Fibroblast of lung (primary cell): ENCODE results near the gene COL4A1. TPM values are rescaled to one million over a fixed set of nuclear protein-coding genes. Genes with fewer than 3 reads are reported as not detected.

ENCODE experiments used
- DNase-seq, 2 donors: peaks; one replicate each; pipeline versions ENCODE4 v3.0.0 to v3.0.0-alpha.2; 2010; ENCODE audit warnings: low read depth in 2 of 2
- H2AFZ ChIP-seq: 2 replicates; pipeline ENCODE4 v1.5.1; 2012; ENCODE audit warnings: low read length, control low read depth, inconsistent platforms
- H3K27ac ChIP-seq: 2 replicates; pipeline ENCODE4 v1.5.1; 2011; ENCODE audit warnings: low read length, control low read depth; ENCODE audit not compliant: insufficient read depth
- H3K27me3 ChIP-seq: 2 replicates; pipeline ENCODE4 v1.5.1; 2011; ENCODE audit warnings: mild to moderate bottlenecking, low read length; ENCODE audit not compliant: control insufficient read depth, insufficient read depth
- H3K36me3 ChIP-seq: 2 replicates; pipeline ENCODE4 v1.5.1; 2011; ENCODE audit warnings: low read length; ENCODE audit not compliant: control insufficient read depth, insufficient read depth
- H3K4me1 ChIP-seq: 2 replicates; pipeline ENCODE4 v1.5.1; 2011; ENCODE audit warnings: low read length; ENCODE audit not compliant: control insufficient read depth, insufficient read depth; ENCODE audit errors: extremely low read depth
- H3K4me2 ChIP-seq: 2 replicates; pipeline ENCODE4 v1.5.1; 2011; ENCODE audit warnings: low read length, control low read depth; ENCODE audit not compliant: insufficient read depth; ENCODE audit errors: extremely low read depth
- H3K4me3 ChIP-seq, 4 experiments: fragments of 200-600 bp in 1 of 4; sonication (generic) in 1 of 4; replicated peaks in 1 of 4; 2 replicates each; pipeline ENCODE4 v1.5.1; 2011 to 2016; ENCODE audit warnings: low read length in 4 of 4, low read depth in 3 of 4, mild to moderate bottlenecking in 3 of 4, control low read depth in 2 of 4, inconsistent platforms in 1 of 4, mixed read lengths in 1 of 4; ENCODE audit not compliant: insufficient read depth in 1 of 4; ENCODE audit errors: control extremely low read depth in 1 of 4
- H3K79me2 ChIP-seq: 2 replicates; pipeline ENCODE4 v1.5.1; 2012; ENCODE audit warnings: mild to moderate bottlenecking, low read length, inconsistent platforms; ENCODE audit not compliant: control insufficient read depth, insufficient read depth
- H3K9ac ChIP-seq: 2 replicates; pipeline ENCODE4 v1.5.1; 2011; ENCODE audit warnings: mild to moderate bottlenecking, low read length, control low read depth; ENCODE audit not compliant: insufficient read depth
- H3K9me3 ChIP-seq: 2 replicates; pipeline ENCODE4 v1.5.1; 2012; ENCODE audit warnings: low read depth, low read length; ENCODE audit not compliant: control insufficient read depth, insufficient read depth
- H4K20me1 ChIP-seq: 2 replicates; pipeline ENCODE4 v1.5.1; 2011; ENCODE audit warnings: low read length; ENCODE audit not compliant: control insufficient read depth, insufficient read depth; ENCODE audit errors: extremely low read depth
- EZH2 ChIP-seq: IDR thresholded peaks from 2 replicates; pipeline ENCODE4 v1.5.1; 2012; ENCODE audit warnings: low read length, control low read depth, mild to moderate bottlenecking; ENCODE audit errors: missing control alignments
- polyA plus RNA-seq, 2 donors: library from polyadenylated mRNA; depleted of rRNA in 1 of 2; stranded (reverse) in 1 of 2; unstranded in 1 of 2; fragments of >200 nt; gene quantifications; 2 replicates each; pipeline ENCODE4 v1.2.1, GENCODE V29; 2011 to 2012; ENCODE audit warnings: missing spikeins in 1 of 2
- total RNA-seq: library from RNA; depleted of rRNA; stranded (reverse); fragments of >200 nt; gene quantifications from 2 replicates; pipeline ENCODE4 v1.2.1, GENCODE V29; 2014
- TF ChIP-seq, protein P1 (sequence below), 2 donors: IDR thresholded peaks in 1 of 2; conservative IDR thresholded peaks in 1 of 2; 1 replicate in 1 of 2; 2 replicates in 1 of 2; pipeline ENCODE4 v1.5.1; 2011 to 2012; ENCODE audit warnings: low read length in 2 of 2, control low read depth in 1 of 2, inconsistent platforms in 1 of 2, low read depth in 1 of 2, mild to moderate bottlenecking in 1 of 2

Gene COL4A1
- total and polyA plus RNA-seq, 2 donors (not counting 1 experiment from before 2014, with no cell fraction given) = 34.0 to 607 TPM

GRCh38 chr13:110197471-110197870, 109.5 kb downstream of the COL4A1 start:
- Histone ChIP-seq H2AFZ (no peak overlapping the region), H3K4me3 (no peak overlapping the region), H3K79me2 (no peaks in the 10 kb centered on the region), H3K4me2 (no peak overlapping the region), H3K4me1 (no peaks in the 10 kb centered on the region), H3K36me3 (peaks cover 9% of the 10 kb centered on the region), H3K9me3 (no peaks in the 10 kb centered on the region), H3K9ac (no peak overlapping the region), H3K27me3 (no peaks in the 10 kb centered on the region), H4K20me1 (no peaks in the 10 kb centered on the region), H3K27ac (peak overlapping the region; percentile 0)
- no peak for TF ChIP-seq EZH2
- TF ChIP-seq, protein P1, sequence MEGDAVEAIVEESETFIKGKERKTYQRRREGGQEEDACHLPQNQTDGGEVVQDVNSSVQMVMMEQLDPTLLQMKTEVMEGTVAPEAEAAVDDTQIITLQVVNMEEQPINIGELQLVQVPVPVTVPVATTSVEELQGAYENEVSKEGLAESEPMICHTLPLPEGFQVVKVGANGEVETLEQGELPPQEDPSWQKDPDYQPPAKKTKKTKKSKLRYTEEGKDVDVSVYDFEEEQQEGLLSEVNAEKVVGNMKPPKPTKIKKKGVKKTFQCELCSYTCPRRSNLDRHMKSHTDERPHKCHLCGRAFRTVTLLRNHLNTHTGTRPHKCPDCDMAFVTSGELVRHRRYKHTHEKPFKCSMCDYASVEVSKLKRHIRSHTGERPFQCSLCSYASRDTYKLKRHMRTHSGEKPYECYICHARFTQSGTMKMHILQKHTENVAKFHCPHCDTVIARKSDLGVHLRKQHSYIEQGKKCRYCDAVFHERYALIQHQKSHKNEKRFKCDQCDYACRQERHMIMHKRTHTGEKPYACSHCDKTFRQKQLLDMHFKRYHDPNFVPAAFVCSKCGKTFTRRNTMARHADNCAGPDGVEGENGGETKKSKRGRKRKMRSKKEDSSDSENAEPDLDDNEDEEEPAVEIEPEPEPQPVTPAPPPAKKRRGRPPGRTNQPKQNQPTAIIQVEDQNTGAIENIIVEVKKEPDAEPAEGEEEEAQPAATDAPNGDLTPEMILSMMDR (conservative IDR thresholded peaks at IDR 0.05 in 1 of 2, IDR thresholded peaks at IDR 0.05 in 1 of 2; ENCODE audit: low read depth in 1 of 2, low read length in 2 of 2) = no peak
- no peak for DNase-seq

DNA sequence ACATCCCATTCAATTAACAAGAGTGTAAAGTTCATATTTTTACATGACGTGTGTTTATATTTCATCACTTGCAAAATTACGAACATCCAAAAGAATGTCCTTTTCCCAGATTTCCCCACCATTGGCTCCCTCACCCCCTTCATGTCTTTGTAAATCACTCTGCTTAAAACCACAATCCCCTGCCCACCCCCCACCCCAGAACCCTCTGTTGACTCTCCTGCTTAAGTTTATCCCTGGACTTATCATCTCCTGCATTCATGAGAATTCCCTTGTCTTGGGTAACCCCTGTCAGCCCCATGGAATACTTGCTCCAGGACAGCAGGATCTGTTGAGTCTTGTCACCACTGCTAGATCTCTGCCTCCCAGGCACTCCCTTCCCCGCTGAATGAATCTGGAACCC, 109.9 kb downstream of the COL4A1 start:
- peak overlapping the region; percentile 0 for H3K27ac ChIP-seq
- no peaks in the 10 kb centered on the region for H4K20me1 ChIP-seq
- H3K36me3 ChIP-seq = peaks cover 9% of the 10 kb centered on the region
- H3K79me2 ChIP-seq = no peaks in the 10 kb centered on the region
- no peaks in the 10 kb centered on the region for H3K9me3 ChIP-seq
- peak in 1 of 2 donors; percentile 60 for DNase-seq
- H3K4me2 ChIP-seq = no peak overlapping the region
- H2AFZ ChIP-seq = no peak overlapping the region
- no peak overlapping the region for H3K4me3 ChIP-seq
- no peak overlapping the region for H3K9ac ChIP-seq
- no peaks in the 10 kb centered on the region for H3K27me3 ChIP-seq
- TF ChIP-seq, protein P1 (conservative IDR thresholded peaks at IDR 0.05 in 1 of 2, IDR thresholded peaks at IDR 0.05 in 1 of 2; ENCODE audit: low read depth in 1 of 2, low read length in 2 of 2) = no peak
- no peak for TF ChIP-seq EZH2
- no peaks in the 10 kb centered on the region for H3K4me1 ChIP-seq

GRCh38 chr13:110195547-110196485, 111.1 kb downstream of the COL4A1 start:
- H3K9ac ChIP-seq = no peak overlapping the region
- H3K36me3 ChIP-seq = peaks cover 9% of the 10 kb centered on the region
- peak in 1 of 2 donors; percentile 3 for DNase-seq
- TF ChIP-seq, protein P1 (conservative IDR thresholded peaks at IDR 0.05 in 1 of 2, IDR thresholded peaks at IDR 0.05 in 1 of 2; ENCODE audit: low read depth in 1 of 2, low read length in 2 of 2) = no peak
- no peak for TF ChIP-seq EZH2
- H3K79me2 ChIP-seq = no peaks in the 10 kb centered on the region
- no peaks in the 10 kb centered on the region for H4K20me1 ChIP-seq
- no peak overlapping the region for H3K4me2 ChIP-seq
- no peaks in the 10 kb centered on the region for H3K27me3 ChIP-seq
- no peaks in the 10 kb centered on the region for H3K9me3 ChIP-seq
- H3K27ac ChIP-seq = no peak overlapping the region
- H3K4me1 ChIP-seq = no peaks in the 10 kb centered on the region
- H2AFZ ChIP-seq = no peak overlapping the region
- no peak overlapping the region for H3K4me3 ChIP-seq
